HEK293 (cell line): ENCODE data around the gene PCDHB6.

Experiments used
- CTCF ChIP-seq: fragments of 450-650 bp; formaldehyde crosslinking; IDR thresholded peaks from 2 replicates; pipeline ENCODE4 v1.5.1; 2016; ENCODE audit warnings: missing biosample characterization, missing genetic modification characterization
- MZF1 ChIP-seq: fragments of 450-650 bp; formaldehyde crosslinking; IDR thresholded peaks from 2 replicates; pipeline ENCODE4 v1.5.1; 2017; ENCODE audit warnings: missing biosample characterization, missing genetic modification characterization, borderline replicate concordance
- SP2 ChIP-seq: fragments of 450-650 bp; formaldehyde crosslinking; IDR thresholded peaks from 2 replicates; pipeline ENCODE4 v1.5.1; 2016; ENCODE audit warnings: missing biosample characterization, missing genetic modification characterization
- ZBTB11 ChIP-seq: fragments of 450-650 bp; formaldehyde crosslinking; conservative IDR thresholded peaks from 2 replicates; pipeline ENCODE4 v1.5.1; 2016; ENCODE audit warnings: low read depth, missing biosample characterization, missing genetic modification characterization
- ZBTB7A ChIP-seq: fragments of 450-650 bp; formaldehyde crosslinking; IDR thresholded peaks from 2 replicates; pipeline ENCODE4 v1.5.1; 2016; ENCODE audit warnings: low read depth, missing biosample characterization, missing genetic modification characterization
- ZEB2 ChIP-seq: fragments of 450-650 bp; formaldehyde crosslinking; IDR thresholded peaks from 2 replicates; pipeline ENCODE4 v1.5.1; 2016; ENCODE audit warnings: missing biosample characterization, missing genetic modification characterization
- ZFP41 ChIP-seq: fragments of 450-650 bp; formaldehyde crosslinking; IDR thresholded peaks from 2 replicates; pipeline ENCODE4 v1.5.1; 2016; ENCODE audit warnings: missing biosample characterization, missing genetic modification characterization, borderline replicate concordance
- ZNF114 ChIP-seq: fragments of 450-650 bp; formaldehyde crosslinking; IDR thresholded peaks from 2 replicates; pipeline ENCODE4 v1.5.0; 2017; ENCODE audit warnings: missing biosample characterization, missing genetic modification characterization
- ZNF266 ChIP-seq: fragments of 450-650 bp; formaldehyde crosslinking; IDR thresholded peaks from 2 replicates; pipeline ENCODE4 v1.5.1; 2016; ENCODE audit warnings: missing biosample characterization, missing genetic modification characterization, low read depth
- ZNF555 ChIP-seq: fragments of 450-650 bp; formaldehyde crosslinking; conservative IDR thresholded peaks from 2 replicates; pipeline ENCODE4 v1.5.1; 2017; ENCODE audit warnings: missing biosample characterization, mild to moderate bottlenecking, missing genetic modification characterization, inconsistent platforms
- ZNF623 ChIP-seq: fragments of 450-650 bp; formaldehyde crosslinking; IDR thresholded peaks from 2 replicates; pipeline ENCODE4 v1.5.1; 2016; ENCODE audit warnings: missing biosample characterization, missing genetic modification characterization
- ZNF704 ChIP-seq: fragments of 450-650 bp; formaldehyde crosslinking; IDR thresholded peaks from 2 replicates; pipeline ENCODE4 v1.5.1; 2016; ENCODE audit warnings: missing biosample characterization, missing genetic modification characterization
- ZNF792 ChIP-seq: fragments of 450-650 bp; formaldehyde crosslinking; IDR thresholded peaks from 2 replicates; pipeline ENCODE4 v1.5.1; 2016; ENCODE audit warnings: missing biosample characterization, missing genetic modification characterization
- ZSCAN4 ChIP-seq: fragments of 450-650 bp; formaldehyde crosslinking; IDR thresholded peaks from 2 replicates; pipeline ENCODE4 v1.5.1; 2017; ENCODE audit warnings: missing biosample characterization, missing genetic modification characterization

- TF ChIP-seq ZNF792 (tag by site-specific recombination) (no peak), CTCF (tag by site-specific recombination) (no peak), ZBTB11 (tag by site-specific recombination) (no peak), MZF1 (no peak), ZEB2 (tag by site-specific recombination) (no peak), SP2 (tag by site-specific recombination) (no peak), ZSCAN4 (tag by site-specific recombination) (no peak), ZNF555 (no peak), ZNF114 (tag by site-specific recombination) (no peak), ZBTB7A (no peak), ZNF623 (no peak), ZFP41 (no peak), ZNF266 (tag by site-specific recombination) (no peak), ZNF704 (tag by site-specific recombination) (no peak)
Measured at GRCh38 chr5:141135030-141135717, 14.7 kb upstream of the PCDHB6 start, which contains the start of gene PCDHB5.
